Activated CD8-positive, alpha-beta memory T cell treated with anti-CD3 and anti-CD28 coated beads, Interleukin-2, amount 50 U/mL, for 48 hours (primary cell): Measurements from ENCODE around the gene PLXNB1.

Experiments
- DNase-seq: peaks from one replicate; pipeline ENCODE4 v3.0.0-alpha.2; 2020

Gene PLXNB1

DNA sequence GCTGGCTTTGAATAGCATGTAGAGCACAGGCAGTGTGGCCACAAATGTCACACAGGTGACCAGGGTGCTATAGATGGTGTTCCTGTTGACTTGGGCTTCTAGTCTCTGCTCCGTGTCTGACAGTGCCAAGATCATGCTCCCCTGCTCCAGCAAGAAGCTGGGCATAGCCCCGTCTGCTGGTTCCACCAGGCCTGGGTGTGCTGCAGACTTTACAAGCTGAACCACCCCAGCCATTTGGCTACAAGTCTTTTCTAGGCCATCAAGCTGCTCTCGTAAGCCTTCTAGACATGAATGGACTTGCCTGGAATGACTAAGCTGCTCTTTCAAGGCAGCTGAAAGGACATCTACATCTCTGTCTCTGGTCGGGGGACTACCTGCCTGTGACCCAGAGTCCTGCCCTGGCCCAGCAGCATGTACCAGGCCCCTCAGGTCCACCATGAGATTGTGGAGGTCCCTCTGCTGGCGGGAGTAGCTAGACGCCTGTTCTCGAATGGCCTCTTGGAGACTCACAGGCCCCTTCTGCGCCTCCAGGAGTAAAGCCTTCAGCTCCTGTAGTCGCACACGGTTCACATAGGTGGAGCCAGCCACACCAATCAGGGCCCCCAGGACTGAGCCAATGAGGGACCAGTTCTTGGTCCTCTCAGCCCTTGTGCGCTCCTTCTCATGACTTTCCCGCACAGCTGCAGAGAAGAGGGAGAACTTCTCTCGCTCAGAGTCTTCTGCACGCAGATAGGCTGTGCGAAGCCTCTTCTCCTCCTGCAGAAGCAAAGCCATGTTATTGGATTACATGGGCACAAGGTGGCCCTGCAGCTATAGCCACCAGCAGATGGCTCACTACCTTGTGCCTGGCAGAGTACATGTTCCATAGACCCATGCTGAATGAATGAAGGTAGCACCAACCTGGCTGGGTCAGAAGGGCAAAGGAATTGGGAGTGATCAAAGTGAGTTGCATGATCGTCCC, 2.8 kb upstream of the PLXNB1 start:
- no peak for DNase-seq

- no peak for DNase-seq
Observed at GRCh38 chr3:48431224-48432029, 1.5 kb upstream of the PLXNB1 start.

GRCh38 chr3:48430708-48431101, 819 bp upstream of the PLXNB1 start:
- no peak for DNase-seq

DNA sequence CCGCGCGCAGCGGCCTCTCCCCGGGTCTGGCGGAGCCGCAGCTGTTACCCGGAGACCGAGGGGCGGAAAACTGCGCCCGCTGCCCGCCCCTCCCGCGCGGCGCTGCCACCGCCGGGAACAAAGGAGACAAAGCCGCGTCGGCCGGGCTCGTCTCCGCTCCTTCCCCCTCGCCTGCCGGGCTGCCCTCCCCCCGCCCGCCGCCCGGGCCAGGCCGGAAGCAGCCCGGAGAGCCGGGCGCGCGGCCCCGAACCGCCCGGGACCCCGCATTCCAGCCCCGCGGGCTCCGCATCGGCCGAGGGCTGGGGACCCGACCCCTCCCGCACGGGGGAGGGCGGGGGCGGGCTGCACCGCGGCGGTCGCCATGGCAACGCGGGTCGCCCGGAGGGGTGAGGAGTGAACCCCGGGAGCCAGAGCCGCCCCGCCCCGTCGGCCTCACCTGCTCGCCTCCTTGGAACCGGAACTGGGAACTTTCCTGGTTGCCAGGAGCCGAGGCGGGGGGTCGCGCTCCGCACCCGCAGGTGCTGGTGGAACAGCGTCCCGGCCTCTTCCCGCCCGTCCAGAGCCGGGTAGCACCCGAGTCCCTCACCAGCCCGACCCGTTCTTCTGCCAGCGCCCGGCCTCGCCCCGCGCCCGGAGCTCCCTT, 448 bp downstream of the PLXNB1 start:
- DNase-seq: peak; percentile 80

- peak; percentile 65 for DNase-seq
Observed at GRCh38 chr3:48428572-48429316, 1.1 kb downstream of the PLXNB1 start.

GRCh38 chr3:48428088-48428571, 1.8 kb downstream of the PLXNB1 start:
- DNase-seq: no peak

GRCh38 chr3:48427630-48427962, 2.3 kb downstream of the PLXNB1 start:
- no peak for DNase-seq

GRCh38 chr3:48426944-48427629, 2.8 kb downstream of the PLXNB1 start:
- no peak for DNase-seq

- no peak for DNase-seq
Observed at GRCh38 chr3:48426401-48426909, 3.4 kb downstream of the PLXNB1 start.

GRCh38 chr3:48425281-48425812, 4.5 kb downstream of the PLXNB1 start:
- DNase-seq: no peak

GRCh38 chr3:48423883-48424695, 5.8 kb downstream of the PLXNB1 start:
- DNase-seq: no peak

DNA sequence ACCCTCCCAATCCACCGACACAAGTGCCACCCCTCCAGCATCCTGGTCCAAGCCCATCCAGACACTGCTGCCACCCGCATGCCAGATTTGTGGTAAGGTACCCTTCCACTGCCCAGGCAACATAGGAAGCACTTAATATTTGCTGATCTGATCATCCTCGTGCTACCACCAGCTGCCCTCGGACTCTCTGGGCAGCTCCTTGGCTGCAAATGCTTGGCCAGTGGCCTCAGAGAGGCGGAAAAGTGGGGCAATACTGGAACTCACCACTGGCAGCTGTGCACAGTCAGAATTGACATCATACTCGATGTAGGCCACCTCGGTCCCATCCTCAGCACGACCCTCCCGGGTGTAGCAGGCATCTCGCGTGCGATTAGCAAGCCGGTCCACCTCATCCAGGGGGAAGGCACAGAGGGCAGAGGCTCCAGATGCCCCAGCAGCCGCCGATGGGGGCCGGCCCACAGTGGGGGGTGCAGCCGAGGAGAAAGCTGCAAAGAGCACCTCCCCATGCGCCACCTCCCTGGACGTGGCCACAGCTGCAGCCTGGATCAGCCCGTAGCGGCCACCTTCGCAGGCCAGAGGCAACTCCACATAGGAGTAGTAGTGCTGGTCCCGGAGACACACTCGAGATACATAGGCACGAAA, 6.5 kb downstream of the PLXNB1 start:
- no peak for DNase-seq

DNA sequence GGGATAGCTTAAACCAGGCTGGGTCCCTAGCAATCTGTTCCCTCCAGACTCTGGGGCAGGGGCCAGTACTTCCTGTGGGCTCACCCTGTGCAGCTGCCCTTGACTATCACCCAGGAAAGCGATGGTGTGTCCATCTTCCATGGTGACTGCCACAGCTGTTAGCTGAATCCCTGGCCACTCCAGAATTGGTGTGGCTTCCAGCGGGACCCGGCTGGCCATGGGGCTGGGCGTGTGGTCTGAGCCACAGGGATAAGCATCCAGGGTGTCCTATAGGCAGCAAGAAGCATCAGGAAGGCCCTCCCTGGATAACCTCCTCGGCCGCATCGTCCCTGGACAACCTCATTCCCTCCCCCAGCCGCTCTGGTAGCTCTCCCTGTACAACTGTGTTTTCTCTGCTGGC, 7.2 kb downstream of the PLXNB1 start:
- no peak for DNase-seq

DNA sequence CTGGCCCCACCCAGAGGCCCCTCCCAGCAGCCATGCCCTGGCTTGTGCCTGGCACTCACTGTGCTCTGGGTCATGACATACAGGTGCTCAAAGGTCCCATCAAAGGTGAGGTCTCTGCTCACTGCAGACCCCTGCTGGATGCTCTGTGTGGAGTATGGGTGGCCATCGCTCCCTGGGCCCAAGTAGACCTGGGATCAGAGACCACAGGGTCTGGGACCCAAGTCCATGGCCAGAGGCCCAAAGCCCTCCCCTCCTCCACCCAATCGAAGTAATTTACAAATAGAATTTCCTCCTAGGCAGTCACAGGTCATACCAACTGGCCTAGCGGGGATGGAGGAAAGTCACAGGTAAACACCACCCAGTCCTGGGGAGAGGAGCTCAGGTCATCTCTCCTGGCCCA, 7.6 kb downstream of the PLXNB1 start:
- no peak for DNase-seq

GRCh38 chr3:48420561-48420960, 9.3 kb downstream of the PLXNB1 start:
- DNase-seq: no peak

GRCh38 chr3:48419597-48419996, 10.3 kb downstream of the PLXNB1 start:
- no peak for DNase-seq

DNA sequence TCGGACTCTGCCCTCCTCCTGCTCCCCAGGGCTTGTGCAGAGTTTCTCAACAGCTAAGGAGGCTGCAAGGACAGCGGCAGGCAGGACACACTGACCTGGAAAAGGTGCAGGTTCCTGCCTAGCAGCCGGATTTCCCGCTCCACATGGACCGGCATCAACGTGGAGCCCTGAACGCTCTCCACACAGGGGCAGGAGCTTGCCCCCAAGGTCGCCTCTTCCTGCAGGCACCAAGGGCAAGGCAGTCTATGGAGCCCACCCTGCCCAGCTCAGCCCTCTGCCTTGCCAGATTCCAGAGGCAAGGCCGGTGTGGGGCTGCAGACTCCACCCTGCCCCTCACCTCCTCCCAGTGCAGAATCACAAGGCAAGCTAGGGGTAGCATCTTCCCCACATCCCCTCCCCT, 10.7 kb downstream of the PLXNB1 start:
- DNase-seq: no peak

GRCh38 chr3:48418651-48419050, 11.2 kb downstream of the PLXNB1 start:
- DNase-seq: no peak

DNA sequence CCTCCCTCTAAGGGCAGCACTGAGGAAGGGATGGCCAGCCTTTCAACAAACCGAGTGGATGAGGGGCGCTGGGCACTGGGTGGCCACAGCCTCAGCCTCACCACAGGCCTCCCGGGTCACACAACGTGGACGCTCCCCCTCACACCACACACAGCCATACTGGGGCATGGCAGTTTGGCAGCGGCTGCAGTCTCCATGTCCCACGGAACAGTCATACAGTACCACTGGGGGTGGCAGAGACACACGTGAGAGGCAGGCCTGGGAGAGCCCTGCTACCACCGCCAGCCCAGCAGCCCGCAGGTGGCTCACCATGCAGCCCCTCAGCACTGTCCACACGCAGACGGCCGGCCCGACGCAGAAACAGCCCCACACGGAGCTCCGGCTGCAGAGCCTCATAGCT, 11.7 kb downstream of the PLXNB1 start:
- DNase-seq: no peak

- no peak for DNase-seq
Observed at GRCh38 chr3:48417529-48418108, 12.3 kb downstream of the PLXNB1 start.
